Right lobe of liver (tissue), 4 donors: ENCODE results near the gene ITGB8.

Experiments used
- POLR2A ChIP-seq: fragments of 450-650 bp; IDR thresholded peaks from one replicate; pipeline ENCODE4 v1.6.1; 2017; ENCODE audit warnings: antibody characterized with exemption, mild to moderate bottlenecking
- TF ChIP-seq, protein P1 (sequence below), 4 donors: fragments of 200-600 bp in 3 of 4; fragments of 450-650 bp in 1 of 4; IDR thresholded peaks; one replicate each; pipeline versions ENCODE4 v1.5.1 to v1.8.0; 2016 to 2022; ENCODE audit warnings: antibody characterized with exemption in 4 of 4, mild to moderate bottlenecking in 2 of 4
- donor health status: DM: no; HTN: no; CAD: no.
- donor health status: DM: no; HTN: no; CAD: no.
- donor health status: DM: no; HTN: yes; CAD: no.

DNA sequence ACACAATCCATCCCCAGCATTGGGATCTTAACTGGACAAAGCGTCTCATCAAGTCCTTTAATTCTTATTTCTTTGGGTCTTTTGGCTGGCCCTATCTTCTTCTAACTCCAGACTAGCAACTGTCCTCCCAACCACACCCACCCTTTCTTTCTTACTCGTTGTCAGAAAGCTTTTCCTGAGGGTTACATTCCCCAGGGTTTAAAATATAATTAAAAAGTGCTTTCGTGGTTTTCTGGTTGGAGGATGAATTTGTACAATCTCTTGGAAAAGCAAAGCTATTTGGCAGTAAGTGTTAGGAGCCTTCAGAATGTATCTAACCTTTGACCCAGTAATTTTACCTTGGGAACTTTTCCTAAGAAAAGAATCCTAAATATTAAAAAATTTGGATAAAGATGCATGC is 10.4 kb upstream of the ITGB8 start:
- no peak for TF ChIP-seq POLR2A
- TF ChIP-seq, protein P1, sequence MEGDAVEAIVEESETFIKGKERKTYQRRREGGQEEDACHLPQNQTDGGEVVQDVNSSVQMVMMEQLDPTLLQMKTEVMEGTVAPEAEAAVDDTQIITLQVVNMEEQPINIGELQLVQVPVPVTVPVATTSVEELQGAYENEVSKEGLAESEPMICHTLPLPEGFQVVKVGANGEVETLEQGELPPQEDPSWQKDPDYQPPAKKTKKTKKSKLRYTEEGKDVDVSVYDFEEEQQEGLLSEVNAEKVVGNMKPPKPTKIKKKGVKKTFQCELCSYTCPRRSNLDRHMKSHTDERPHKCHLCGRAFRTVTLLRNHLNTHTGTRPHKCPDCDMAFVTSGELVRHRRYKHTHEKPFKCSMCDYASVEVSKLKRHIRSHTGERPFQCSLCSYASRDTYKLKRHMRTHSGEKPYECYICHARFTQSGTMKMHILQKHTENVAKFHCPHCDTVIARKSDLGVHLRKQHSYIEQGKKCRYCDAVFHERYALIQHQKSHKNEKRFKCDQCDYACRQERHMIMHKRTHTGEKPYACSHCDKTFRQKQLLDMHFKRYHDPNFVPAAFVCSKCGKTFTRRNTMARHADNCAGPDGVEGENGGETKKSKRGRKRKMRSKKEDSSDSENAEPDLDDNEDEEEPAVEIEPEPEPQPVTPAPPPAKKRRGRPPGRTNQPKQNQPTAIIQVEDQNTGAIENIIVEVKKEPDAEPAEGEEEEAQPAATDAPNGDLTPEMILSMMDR (IDR thresholded peaks at IDR 0.05), result no peak
